ENCODE data around the gene TESK1.
"Not testable (repeated sequence)": the region's sequence is repeated elsewhere in the genome, so short reads cannot be mapped to it uniquely, and the experiment has no call there.

The TESK1 gene

DNA sequence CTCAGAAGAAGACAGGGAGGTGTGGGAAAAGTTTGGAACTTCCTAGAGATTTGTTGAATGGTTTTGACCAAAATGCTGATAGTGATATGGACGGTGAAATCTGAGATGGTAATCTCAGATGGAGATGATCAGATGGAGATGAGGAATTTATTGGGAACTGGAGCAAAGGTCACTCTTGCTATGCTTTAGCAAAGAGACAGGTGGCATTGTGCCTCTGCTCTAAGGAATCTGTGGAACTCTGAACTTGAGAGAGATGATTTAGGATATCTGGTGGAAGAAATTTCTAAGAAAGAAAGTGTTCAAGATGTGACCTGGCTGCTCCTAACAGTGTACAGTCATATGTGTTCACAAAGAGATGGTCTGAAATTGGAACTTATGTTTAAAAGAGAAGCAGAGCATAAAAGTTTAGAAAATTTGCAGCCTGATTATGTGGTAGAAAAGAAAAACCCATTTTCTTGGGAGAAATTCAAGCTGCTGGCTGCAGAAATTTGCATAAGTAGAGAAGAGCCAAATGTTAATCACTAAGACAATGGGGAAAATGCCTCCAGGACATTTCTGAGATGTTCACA is 25.3 kb upstream of the TESK1 start:
- not testable (repeated sequence) for DNase-seq

DNA sequence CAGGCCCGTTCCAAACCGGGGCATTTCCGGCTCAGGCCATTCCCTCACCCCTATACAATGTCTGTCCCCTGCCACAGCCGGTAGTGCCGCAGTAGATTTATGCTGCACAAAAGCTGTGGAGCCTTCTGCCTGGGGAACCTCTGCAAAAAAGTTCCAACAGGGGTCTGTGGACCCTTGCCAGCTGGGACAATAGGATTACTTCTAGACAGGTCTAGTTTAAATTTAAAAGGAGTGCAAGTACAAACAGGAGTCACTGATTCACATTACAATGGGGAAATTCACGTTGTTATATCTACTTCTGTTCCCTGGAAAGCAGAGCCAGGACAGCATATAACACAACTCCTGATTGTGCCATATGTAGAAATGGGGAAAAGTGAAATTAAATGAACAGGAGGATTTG is 21.5 kb upstream of the TESK1 start:
- not testable (repeated sequence) for DNase-seq

DNA sequence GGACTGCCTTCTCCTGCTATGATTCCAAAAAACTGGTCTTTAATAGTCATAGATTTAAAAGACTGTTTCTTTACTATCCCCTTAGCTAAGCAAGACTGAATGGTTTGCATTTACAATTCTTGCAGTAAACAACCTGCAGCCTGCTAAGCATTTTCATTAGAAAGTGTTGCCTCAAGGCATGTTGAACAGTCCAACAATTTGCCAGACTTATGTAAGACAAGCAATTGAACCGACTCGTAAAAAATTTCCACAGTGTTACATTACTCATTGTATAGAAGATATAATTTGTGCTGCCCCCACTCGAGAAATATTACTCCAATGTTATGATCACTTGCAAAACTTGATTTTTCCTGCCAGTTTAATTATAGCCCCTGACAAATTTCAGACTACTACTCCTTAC is 20.4 kb upstream of the TESK1 start:
- not testable (repeated sequence) for DNase-seq

DNA sequence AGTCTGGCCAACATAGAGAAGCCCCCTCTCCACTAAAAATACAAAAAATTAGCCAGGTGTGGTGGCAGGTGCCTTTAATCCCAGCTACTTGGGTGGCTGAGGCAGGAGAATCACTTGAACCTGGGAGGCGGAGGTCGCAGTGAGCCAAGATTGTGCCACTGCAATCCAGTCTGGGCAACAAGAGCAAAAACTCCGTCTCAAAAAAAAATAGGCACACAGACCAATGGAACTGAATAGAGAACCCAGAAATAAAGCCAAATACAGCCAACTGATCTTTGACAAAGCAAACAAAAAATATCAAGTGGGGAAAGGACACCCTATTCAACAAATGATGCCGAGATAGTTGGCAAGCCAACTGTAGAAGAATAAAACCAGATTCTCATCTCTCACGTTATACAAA is 16.6 kb upstream of the TESK1 start:
- not testable (repeated sequence) for DNase-seq

DNA sequence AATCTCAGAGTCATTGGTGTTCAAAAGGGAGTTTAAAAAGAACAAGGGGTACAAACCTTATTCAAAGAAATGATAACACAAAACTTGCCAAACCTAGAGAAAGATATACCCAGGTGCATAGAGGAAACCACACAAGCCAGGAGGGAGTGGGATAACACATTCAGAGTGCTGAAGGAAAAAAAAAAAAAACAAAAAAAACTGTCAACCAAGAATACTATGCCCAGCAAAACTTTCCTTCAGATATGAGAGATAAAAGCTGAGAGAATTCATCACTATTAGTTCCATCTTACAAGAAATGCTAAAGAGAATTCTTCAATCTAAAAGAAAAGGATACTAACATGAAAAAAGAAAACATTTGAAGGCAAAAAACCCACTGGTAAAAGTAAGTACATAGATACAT is 11.5 kb upstream of the TESK1 start:
- DNase-seq, result no peak

DNA sequence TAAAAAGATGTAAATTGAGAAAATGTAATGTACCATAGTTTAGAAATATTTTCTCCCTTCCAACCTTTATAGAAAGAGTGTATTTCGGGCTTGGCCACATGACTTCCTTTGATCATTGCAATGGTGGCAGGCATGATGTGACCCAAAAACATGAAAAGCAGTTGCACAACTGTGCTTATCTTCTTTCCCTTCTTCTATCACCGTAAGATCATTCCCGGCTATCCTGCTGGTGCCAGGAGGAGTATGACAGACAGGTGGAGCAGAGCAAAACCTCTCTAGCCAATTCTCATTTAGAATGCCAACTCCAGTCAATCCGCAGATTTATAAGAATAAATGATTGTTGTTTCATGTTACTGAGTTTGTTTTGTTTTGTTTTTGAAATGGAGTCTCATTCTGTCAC is 10.6 kb upstream of the TESK1 start:
- no peak for DNase-seq

DNA sequence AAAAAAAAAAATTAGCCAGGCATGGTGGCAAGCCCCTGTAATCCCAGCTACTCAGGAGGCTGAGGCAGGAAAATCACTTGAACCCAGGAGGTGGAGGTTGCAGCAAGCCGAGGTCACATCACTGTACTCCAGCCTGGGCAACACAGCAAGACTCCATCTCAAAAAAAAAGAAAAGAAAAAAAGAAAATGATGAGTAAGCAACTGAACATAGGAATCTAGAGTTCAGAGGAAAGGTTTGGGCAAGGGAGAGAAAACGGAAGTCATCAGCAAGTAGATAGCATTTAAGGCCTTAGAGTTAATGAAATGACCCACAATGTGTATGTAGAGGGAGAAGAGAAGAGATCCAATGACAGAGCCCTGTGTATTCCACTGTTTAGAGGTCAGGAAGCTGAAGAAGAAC is 8.2 kb upstream of the TESK1 start:
- not testable (repeated sequence) for DNase-seq

DNA sequence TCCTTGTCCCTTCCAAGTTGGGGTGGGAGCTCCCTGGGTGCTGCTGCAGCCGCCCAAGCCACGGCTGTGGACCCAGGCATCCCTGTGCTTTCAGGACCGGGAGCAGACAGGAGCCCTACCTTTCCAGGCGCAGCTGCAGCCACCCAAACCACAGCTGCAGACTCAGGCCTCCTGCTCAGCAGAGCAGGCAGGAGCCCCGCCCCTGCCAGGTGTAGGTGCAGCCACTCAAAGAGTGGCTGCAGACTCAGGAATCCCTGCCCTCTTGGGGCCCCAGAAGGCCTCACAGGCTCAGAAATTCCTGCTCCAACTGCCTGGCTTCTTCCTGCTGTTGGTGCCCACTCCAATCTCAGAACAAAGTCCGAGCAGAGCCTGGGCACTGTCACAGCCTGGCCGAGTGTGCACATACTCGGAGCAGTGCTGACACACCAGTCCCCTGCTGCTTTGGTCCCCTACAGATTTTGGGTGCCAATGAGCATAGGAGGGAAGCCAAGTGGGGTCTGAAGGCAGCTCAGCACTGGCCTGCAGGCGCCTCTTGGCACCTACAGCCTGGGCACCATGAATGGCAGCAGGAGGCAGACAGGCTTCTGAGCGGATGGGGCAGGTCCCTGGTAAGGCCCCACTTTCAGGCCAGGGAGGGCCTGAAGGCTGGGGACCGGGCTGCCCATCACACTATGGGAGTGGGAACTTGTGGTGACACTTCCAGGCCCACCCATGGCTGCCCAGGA is 6.0 kb upstream of the TESK1 start:
- DNase-seq, result no peak

DNA sequence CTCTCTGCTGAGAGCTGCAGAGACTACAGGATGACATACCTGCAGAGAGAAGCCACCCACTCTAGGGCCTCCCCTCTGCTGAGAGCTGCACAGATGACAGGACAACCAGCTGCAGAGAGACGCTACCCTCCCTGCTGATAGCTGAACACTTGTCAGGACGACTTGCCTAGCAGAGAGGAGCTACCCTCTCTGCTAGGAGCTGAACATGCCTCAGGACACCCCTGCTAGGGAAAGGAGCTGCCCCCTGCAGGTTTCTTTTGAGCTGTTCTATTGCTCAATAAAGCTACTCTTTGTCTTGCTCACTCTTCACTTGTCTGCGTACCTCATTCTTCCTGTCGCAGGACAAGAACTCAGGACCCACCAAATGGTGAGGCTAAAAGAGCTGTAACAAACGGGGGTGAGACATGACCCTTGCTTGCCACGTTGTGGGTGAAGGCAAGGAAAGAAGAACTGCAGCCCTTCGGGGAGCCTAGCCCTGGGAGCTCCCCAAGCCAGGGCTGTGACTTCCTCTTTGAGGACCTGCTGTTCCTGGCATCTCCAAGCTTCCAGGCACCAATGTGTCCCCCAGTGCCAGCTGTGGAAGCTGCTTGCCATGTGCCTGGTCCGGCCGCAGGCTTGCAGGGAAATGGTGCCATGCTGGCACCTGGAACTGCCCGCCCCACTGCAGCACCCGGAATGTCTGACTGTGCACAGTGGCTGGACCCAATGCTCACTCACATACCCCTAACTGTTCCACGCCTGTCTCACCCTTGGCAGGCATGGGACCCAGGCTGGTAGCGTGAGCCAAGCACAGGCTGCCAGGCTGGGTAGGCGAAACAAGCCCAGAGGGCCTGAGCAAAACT is 5.1 kb upstream of the TESK1 start:
- DNase-seq, result no peak

DNA sequence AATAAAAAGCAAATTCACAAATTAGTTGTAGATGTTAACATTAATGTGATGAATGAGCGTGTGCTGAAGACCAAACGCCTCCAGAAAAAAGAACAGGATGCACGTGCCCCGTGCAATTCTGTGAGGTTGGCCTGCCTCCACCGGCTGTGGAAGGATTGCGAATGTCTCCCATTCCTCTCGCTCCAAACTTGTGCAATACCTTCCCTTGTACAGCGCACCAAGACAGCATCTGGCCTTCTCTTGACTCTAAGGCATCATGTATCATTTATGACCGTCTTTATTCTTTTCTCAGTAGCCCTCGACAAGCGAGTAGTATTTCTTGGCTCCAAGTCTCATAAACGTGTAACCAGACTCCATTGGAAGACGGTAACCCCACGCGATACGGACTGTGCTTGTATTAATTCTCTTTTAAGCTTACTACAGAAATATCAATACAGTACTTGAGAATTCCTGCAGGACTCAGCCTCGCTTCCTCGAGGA is 1.5 kb upstream of the TESK1 start:
- peak; percentile 19 for DNase-seq

DNA sequence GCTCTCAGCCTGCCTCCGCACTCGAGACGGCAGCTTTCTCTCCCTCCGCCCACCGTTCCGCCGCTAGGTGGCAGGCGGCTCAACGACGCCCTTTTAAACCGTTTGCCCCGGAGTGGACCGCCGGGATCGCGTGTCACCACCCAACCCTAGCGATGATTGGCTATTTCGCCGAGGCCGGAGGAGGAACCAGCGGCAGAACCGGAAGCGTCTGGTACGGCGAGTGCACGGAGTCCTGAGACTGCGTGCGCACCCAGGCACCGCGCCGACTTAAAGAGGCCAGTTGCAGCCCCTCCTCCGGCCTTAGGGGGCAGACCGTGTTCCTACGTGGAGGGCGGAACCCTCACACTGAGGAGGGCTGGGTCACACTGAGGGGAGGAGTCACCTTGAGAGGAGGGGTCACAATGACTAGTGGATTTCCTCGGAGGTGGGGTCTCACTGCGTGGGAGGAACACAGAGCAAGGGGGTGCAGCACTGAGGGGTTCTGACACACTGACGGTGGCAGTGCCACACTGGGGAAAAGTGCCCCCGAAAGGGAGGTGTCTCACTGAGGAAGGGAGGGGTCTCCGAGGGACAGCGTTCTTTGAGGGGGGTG is 980 bp upstream of the TESK1 start:
- DNase-seq, result peak; percentile 99

DNA sequence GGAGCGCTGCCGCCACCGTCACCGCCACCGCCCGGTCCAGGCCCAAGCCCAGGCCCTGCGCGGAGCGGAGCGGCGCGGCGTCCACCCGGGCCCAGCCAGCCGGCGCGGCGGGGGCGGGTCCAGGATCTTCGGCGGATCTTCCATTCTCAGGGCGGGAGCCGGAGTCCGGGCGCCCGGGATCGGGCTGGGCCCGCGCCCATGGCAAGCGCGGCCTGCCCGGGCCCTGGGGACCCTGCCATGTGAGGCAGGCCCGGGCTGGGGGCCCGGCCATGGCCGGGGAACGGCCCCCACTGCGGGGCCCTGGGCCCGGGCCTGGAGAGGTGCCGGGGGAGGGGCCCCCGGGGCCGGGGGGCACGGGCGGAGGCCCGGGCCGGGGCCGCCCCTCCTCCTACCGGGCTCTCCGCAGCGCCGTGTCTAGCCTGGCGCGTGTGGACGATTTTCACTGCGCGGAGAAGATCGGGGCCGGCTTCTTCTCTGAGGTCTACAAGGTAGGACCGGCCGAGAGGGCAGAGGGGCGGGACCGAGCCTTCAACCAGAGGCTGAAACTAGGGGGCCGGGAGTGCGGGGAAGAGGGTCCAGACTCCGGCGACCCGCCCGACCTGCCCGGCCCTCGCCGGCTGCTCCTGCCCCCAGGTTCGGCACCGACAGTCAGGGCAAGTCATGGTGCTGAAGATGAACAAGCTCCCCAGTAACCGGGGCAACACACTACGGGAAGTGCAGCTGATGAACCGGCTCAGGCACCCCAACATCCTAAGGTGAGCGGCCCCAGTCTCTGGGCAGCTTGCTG is 482 bp downstream of the TESK1 start:
- peak; percentile 20 for DNase-seq

DNA sequence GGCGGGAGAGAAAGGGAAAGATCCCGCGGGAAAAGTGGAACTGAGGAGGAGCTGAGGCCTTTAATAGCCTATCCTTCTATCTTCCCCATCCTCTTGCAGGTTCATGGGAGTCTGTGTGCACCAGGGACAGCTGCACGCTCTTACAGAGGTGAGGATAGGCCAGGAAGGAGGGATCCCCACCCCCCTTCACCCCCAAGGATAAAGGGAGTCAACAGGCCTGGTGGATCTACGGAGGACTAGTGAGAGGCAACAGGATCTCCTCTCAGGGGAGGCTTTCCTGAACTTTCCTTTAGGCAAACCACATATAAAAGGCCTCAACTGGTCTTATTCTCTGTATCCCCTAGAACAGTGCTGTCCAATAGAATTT is 1.1 kb downstream of the TESK1 start:
- DNase-seq, result no peak

DNA sequence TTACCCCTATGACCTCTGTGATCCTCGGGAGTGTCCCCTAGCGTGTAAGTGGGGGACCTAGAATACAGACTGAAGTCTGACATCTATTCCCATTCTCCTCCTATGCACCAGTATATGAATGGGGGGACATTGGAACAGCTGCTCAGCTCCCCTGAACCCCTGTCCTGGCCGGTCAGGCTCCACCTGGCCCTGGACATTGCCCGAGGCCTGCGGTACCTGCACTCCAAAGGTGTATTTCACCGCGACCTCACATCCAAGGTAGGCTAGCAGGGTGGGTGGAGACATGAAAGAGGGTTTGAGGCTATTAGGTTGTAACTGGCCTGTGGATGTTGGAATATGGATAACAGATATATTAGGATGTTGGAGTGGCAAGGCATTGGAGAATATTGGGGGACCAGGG is 1.7 kb downstream of the TESK1 start:
- DNase-seq, result no peak

DNA sequence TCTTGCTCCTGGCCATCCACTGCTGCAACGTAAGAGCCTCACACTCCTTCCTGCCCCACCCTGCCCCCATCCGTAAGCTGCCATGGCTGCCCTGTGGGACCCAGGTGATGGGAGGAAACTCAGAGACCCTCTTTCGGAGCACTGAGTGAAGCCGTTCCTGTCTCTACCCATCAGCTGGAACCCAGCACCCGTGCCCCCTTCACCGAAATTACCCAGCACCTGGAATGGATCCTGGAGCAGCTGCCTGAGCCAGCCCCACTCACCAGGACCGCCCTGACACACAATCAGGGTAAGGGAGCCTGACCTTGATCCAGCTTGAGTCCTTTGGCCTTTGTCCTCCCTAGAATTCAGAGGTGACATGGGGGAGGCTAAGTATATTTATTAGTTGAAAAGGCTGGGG is 3.2 kb downstream of the TESK1 start:
- DNase-seq, result no peak

DNA sequence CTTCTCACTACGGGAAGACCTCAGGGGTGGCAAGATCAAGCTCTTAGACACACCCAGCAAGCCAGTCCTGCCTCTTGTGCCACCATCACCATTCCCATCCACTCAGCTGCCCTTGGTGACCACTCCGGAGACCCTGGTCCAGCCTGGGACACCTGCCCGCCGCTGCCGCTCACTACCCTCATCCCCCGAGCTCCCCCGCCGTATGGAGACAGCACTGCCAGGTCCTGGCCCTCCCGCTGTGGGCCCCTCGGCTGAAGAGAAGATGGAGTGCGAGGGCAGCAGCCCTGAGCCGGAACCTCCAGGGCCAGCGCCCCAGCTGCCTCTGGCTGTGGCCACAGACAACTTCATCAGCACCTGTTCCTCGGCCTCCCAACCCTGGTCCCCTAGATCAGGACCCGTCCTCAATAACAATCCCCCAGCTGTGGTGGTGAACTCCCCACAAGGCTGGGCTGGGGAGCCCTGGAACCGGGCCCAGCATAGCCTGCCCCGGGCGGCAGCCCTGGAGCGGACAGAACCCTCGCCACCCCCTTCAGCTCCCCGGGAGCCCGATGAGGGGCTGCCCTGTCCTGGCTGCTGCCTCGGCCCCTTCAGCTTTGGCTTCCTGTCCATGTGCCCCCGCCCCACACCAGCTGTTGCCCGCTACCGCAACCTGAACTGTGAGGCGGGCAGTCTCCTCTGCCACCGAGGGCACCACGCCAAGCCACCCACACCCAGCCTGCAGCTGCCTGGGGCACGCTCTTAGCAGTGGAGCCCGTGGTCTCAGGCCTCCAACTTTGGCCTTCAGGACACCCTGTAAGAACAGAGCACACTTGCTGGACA is 4.1 kb downstream of the TESK1 start:
- DNase-seq, result no peak

DNA sequence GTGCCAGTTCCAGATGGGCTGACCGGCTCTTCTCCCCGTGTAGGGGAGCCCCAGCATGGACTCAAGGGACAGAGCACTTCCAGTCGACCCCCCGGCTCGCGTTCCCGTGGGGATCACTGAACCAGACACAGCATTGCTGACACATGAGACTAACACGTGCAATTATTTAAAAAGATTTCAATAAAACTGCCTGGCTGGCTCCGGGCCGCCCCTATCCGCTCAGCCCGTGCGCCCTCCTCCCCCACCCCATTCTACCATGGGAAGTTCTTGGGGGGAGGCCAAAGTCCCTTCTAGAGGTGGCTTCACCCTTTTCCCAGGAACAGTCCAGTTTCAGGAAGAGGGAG is 4.7 kb downstream of the TESK1 start:
- DNase-seq, result no peak

DNA sequence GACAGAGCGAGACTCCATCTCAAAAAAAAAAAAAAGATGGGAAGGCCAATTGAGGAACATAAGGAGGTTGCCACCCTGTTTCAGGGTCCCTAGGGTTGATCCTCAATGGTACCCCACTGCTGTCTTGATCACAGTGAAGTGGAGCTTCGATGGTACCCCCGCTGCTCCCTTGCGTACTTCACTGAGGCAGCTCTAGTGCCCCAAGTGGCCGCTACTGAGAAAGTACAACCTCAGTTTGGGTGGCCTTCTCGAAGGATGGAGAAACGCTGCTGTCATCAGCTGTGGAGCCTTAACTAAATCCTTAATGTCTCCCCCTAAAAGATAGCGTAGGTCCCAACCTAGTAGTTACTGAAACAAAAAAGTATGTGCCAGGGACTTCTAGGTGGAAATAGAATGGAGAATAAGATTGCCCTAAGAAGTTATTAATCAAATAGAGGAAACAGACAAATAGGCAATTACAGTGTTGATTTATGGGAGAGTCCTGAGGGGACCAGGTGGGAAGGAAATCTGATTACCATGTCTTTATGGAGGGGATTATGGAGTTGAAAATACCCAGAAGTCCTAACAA is 6.3 kb downstream of the TESK1 start:
- peak; percentile 56 for DNase-seq

DNA sequence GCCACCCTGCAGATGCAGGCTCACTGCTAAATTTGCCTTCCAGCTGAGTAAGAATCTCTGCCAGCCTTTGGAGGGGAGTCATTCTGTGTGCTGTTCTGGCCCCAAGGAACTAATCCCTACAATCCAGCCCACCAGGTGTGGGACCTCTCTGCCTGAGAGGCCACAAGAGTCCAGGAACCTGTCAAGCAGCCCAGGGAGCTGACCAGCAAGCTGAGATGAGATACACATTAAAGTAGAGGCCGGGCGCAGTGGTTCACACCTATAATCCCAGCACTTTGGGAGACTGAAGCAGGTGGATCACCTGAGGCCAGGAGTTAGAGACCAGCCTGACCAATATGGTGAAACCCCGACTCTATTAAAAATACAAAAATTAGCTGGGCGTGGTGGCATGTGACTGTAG is 7.0 kb downstream of the TESK1 start:
- not testable (repeated sequence) for DNase-seq

DNA sequence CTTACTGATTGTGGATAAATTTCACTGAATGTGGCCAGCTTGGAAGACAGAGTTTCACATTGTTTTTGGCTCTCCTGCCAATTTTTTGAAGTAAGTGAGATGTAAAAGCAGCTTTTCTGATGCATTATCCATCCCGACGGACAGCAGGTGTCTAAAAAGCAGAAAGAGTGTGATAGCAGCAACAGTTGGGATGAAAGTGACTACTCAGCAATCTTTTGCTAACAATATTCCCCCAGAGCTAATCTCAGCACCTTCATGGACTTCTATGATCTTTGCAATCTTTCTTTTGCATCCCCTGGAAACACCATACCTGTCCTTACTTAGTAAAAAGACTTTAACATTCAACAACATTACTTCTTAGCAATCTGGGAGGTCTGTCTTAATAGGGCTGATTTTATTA is 7.8 kb downstream of the TESK1 start:
- DNase-seq, result no peak

DNA sequence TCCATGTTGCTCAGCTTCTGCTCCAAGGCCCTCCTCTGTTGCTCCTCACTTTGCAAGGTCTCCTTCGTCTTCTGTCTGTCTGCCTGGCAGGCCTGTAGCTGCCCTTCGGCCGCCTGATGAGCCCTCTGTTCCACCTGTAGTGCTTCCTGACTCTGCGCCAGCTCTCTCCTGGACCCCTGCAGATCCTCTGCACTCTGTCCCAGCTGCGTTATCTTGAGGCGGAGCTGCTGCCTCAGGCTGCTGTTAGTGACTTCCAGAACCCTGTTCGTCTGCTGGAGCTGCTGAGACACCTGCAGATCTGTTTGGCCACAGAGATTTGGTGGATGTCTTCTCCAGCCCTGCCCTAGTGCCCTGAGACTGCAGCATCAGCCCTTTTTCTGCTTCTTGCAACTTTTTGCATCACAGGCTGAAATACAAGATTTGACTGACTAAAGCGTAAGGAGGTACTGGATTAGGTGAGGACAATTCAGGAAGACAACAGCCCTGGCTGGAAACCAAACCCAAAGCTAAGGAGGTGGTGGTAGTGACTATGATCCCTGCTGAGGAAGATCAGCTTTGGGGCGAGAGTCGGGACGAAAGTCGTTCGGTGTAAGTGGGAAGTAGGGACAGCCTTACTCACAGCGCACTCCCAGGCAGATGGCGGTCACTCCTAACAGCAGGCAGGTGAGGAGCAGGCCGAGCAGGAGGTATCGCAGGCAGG is 11.1 kb downstream of the TESK1 start:
- no peak for DNase-seq

All from stimulated activated naive CD4-positive, alpha-beta T cell treated with Interleukin-2 at 50 U/mL for 16 hours (primary cell).